Measurements from ENCODE around the gene SHTN1. TPM values are rescaled to one million over a fixed set of nuclear protein-coding genes. Genes with fewer than 3 reads are reported as not detected.

The SHTN1 gene, protein sequence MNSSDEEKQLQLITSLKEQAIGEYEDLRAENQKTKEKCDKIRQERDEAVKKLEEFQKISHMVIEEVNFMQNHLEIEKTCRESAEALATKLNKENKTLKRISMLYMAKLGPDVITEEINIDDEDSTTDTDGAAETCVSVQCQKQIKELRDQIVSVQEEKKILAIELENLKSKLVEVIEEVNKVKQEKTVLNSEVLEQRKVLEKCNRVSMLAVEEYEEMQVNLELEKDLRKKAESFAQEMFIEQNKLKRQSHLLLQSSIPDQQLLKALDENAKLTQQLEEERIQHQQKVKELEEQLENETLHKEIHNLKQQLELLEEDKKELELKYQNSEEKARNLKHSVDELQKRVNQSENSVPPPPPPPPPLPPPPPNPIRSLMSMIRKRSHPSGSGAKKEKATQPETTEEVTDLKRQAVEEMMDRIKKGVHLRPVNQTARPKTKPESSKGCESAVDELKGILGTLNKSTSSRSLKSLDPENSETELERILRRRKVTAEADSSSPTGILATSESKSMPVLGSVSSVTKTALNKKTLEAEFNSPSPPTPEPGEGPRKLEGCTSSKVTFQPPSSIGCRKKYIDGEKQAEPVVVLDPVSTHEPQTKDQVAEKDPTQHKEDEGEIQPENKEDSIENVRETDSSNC
- total RNA-seq = 5.3 TPM

DNA sequence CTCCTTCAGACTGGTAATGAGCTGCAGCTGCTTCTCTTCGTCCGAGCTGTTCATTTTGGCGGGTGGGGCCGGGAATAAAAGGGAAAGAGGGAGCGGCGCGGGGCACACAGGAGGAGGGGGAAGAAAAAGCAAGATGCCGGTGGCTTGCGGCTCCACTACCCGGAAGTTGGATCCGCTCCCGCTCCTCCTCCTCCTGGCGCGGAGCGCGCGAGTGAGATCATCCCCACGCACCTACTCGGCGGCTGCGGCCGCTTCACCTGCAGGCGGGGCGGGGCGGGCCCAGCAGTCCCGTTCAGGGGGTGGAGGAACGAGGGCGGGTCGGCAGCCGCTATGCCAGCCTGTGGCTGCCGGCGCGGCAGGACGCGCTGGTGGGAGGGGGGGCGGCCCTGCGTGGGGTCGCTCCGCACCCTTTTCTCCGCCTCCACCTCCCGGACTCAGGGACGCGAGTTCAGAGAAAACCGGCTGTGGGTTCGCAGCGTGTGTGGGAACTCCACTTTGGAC is at the start of gene SHTN1:
Gene SHTN1, minus strand, starts transcription at position 162 of the 501 bp plus-strand sequence. Its CDS starts 108 bp downstream, at position 54.

DNA sequence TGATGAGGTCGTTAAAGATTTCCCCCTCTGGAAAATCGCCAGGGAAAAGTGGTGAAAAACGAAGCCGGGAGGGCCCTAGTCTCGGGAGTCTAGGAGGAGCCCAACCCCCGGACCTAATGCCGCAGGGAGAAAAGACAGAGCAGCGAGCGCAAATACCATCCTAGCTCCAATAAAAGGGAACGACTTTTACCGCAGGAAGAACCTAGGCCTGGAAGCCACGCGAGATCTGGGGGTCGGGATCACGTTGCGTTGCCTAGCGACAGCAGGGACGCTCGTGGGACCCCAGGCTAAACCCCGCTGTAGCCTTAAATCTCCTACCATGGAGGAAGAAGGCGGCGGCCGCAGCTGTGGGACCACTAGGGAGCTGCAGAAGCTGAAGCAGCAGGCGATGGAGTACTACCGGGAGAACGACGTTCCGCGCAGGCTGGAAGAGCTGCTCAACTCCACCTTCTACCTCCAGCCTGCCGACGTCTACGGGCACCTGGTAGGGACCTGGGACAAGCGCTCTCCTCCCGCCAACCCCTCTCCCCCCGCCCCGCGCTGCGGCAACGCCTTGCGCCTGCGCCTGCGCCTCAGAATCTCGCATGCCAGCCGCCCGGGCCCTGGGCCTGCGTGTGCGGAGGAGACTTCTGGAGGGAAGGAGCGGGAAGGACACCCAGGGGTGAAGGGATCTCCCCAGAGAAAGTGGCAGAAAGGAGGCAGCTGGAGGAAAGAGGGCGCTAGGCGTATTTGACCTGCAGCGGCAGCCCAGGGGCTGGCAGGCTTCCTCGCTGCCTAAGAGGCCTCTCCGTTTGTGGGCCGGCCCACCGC is 155.5 kb downstream of the SHTN1 start, which contains the start of gene ENO4:
Gene ENO4, plus strand, starts transcription at position 252 of the 810 bp plus-strand sequence. Its CDS starts 68 bp downstream, at position 320.

Small RNA genes within 50 kb of the gene (small RNA-seq; reads per million reads assigned to genes)
- not detected for gene AC012308.1 (ENCODE audit: low replicate concordance)

Other genes starting within 250 kb of the SHTN1 start
- 2.7 TPM for gene ENO4, start 155.7 kb downstream of the SHTN1 start, total RNA-seq
- not detected for gene VAX1, start 133.1 kb upstream of the SHTN1 start, total RNA-seq
- not detected for gene KCNK18, start 192.3 kb upstream of the SHTN1 start, total RNA-seq
- 2.0 TPM for gene SLC18A2, start 235.9 kb upstream of the SHTN1 start, total RNA-seq